Fibroblast of lung (primary cell): ENCODE data around the gene PCDHA12.

Source experiments
- EZH2 ChIP-seq: IDR thresholded peaks from 2 replicates; pipeline ENCODE4 v1.5.1; 2012; ENCODE audit warnings: low read length, control low read depth, mild to moderate bottlenecking; ENCODE audit errors: missing control alignments
- TF ChIP-seq, protein P1 (sequence below), 2 donors: IDR thresholded peaks in 1 of 2; conservative IDR thresholded peaks in 1 of 2; 1 replicate in 1 of 2; 2 replicates in 1 of 2; pipeline ENCODE4 v1.5.1; 2011 to 2012; ENCODE audit warnings: low read length in 2 of 2, control low read depth in 1 of 2, inconsistent platforms in 1 of 2, low read depth in 1 of 2, mild to moderate bottlenecking in 1 of 2

DNA sequence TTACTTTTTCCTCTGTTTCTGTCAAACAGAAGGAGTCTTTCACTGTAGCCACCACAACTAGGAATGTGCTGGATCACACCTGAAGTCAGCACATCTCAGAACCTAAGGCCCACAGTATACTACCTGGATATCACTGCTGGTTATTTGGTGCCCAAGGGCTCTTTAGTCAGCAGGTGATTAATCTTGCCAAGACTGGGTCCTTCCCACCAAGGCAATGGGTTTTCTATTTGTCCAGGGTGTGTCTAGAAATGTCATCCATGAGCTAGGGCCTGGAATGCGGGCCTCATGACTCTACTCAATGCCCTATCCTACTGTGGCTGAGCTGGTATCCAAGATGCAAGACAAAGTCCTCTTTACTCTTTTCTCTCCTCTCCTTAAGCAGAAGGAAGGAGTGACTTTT lies 41.2 kb downstream of the PCDHA12 start:
- TF ChIP-seq, protein P1, sequence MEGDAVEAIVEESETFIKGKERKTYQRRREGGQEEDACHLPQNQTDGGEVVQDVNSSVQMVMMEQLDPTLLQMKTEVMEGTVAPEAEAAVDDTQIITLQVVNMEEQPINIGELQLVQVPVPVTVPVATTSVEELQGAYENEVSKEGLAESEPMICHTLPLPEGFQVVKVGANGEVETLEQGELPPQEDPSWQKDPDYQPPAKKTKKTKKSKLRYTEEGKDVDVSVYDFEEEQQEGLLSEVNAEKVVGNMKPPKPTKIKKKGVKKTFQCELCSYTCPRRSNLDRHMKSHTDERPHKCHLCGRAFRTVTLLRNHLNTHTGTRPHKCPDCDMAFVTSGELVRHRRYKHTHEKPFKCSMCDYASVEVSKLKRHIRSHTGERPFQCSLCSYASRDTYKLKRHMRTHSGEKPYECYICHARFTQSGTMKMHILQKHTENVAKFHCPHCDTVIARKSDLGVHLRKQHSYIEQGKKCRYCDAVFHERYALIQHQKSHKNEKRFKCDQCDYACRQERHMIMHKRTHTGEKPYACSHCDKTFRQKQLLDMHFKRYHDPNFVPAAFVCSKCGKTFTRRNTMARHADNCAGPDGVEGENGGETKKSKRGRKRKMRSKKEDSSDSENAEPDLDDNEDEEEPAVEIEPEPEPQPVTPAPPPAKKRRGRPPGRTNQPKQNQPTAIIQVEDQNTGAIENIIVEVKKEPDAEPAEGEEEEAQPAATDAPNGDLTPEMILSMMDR (conservative IDR thresholded peaks at IDR 0.05 in 1 of 2, IDR thresholded peaks at IDR 0.05 in 1 of 2; ENCODE audit: low read depth in 1 of 2, low read length in 2 of 2) = no peak
- TF ChIP-seq EZH2 = no peak
